Inflammatory macrophage treated with lipopolysaccharide for 1 hour (primary cell): ENCODE data around the gene TRPV6.

Experiments
- DNase-seq, 2 donors: peaks; one replicate each; pipeline ENCODE4 v3.0.0-alpha.2; 2020 to 2022

Gene TRPV6

GRCh38 chr7:142867398-142868187 lies 18.0 kb downstream of the TRPV6 start:
- no peak for DNase-seq

GRCh38 chr7:142867097-142867378 lies 18.5 kb downstream of the TRPV6 start:
- no peak for DNase-seq

GRCh38 chr7:142866361-142867096 lies 19.0 kb downstream of the TRPV6 start:
- DNase-seq, result peak in 1 of 2 donors; percentile 15

GRCh38 chr7:142865766-142866165 lies 19.8 kb downstream of the TRPV6 start:
- DNase-seq, result peak in 1 of 2 donors; percentile 3

GRCh38 chr7:142864980-142865747 lies 20.4 kb downstream of the TRPV6 start:
- DNase-seq, result no peak

- no peak for DNase-seq
These were observed 21.5 kb downstream of the TRPV6 start for GRCh38 chr7:142863891-142864685.

- no peak for DNase-seq
These were observed 22.7 kb downstream of the TRPV6 start for GRCh38 chr7:142862786-142863400.

GRCh38 chr7:142862351-142862750 lies 23.2 kb downstream of the TRPV6 start:
- no peak for DNase-seq

GRCh38 chr7:142860968-142861367 lies 24.6 kb downstream of the TRPV6 start:
- no peak for DNase-seq

- DNase-seq, result no peak
These were observed 25.7 kb downstream of the TRPV6 start for GRCh38 chr7:142859829-142860228.

- DNase-seq, result no peak
These were observed 26.1 kb downstream of the TRPV6 start for GRCh38 chr7:142859411-142859810.

GRCh38 chr7:142857625-142858024 lies 27.9 kb downstream of the TRPV6 start:
- no peak for DNase-seq

GRCh38 chr7:142856565-142857245 lies 28.8 kb downstream of the TRPV6 start:
- DNase-seq, result no peak

- no peak for DNase-seq
These were observed 29.6 kb downstream of the TRPV6 start for GRCh38 chr7:142855756-142856564.

GRCh38 chr7:142855114-142855743 lies 30.3 kb downstream of the TRPV6 start:
- no peak for DNase-seq

GRCh38 chr7:142854372-142855113 lies 31.0 kb downstream of the TRPV6 start, which contains the start of gene EPHB6:
Gene EPHB6, plus strand, starts transcription at chr7:142855076. Its CDS starts 8,152 bp downstream, at chr7:142863228.
- DNase-seq, result peak; percentile 63 to 65

- DNase-seq, result peak; percentile 71 to 84
These were observed 31.7 kb downstream of the TRPV6 start for GRCh38 chr7:142853739-142854371.

GRCh38 chr7:142851919-142852318 lies 33.6 kb downstream of the TRPV6 start:
- DNase-seq, result peak in 1 of 2 donors; percentile 28

- no peak for DNase-seq
These were observed 34.3 kb downstream of the TRPV6 start for GRCh38 chr7:142851269-142851668.
